Peyer's patch (tissue), 4 donors: ENCODE data around the gene FAM199X.

ENCODE experiments used
- POLR2A ChIP-seq, 2 donors: fragments of 450-650 bp; IDR thresholded peaks; one replicate each; pipeline ENCODE4 v1.5.1; 2017; ENCODE audit warnings: antibody characterized with exemption in 2 of 2, mild to moderate bottlenecking in 2 of 2, moderate library complexity in 2 of 2
- TF ChIP-seq, protein P1 (sequence below), 6 experiments: fragments of 450-650 bp in 4 of 6; fragments of 200-600 bp in 2 of 6; sonication (generic) in 1 of 6; IDR thresholded peaks; one replicate each; pipeline ENCODE4 v1.5.1; 2017 to 2019; ENCODE audit warnings: antibody characterized with exemption in 6 of 6, mild to moderate bottlenecking in 3 of 6, moderate library complexity in 1 of 6

GRCh38 chrX:104135677-104136076, 30.6 kb upstream of the FAM199X start:
- TF ChIP-seq, protein P1, sequence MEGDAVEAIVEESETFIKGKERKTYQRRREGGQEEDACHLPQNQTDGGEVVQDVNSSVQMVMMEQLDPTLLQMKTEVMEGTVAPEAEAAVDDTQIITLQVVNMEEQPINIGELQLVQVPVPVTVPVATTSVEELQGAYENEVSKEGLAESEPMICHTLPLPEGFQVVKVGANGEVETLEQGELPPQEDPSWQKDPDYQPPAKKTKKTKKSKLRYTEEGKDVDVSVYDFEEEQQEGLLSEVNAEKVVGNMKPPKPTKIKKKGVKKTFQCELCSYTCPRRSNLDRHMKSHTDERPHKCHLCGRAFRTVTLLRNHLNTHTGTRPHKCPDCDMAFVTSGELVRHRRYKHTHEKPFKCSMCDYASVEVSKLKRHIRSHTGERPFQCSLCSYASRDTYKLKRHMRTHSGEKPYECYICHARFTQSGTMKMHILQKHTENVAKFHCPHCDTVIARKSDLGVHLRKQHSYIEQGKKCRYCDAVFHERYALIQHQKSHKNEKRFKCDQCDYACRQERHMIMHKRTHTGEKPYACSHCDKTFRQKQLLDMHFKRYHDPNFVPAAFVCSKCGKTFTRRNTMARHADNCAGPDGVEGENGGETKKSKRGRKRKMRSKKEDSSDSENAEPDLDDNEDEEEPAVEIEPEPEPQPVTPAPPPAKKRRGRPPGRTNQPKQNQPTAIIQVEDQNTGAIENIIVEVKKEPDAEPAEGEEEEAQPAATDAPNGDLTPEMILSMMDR (IDR thresholded peaks at IDR 0.05) = no peak
- TF ChIP-seq POLR2A (IDR thresholded peaks at IDR 0.05) = no peak
